NCI-H748 (cell line): ENCODE data around the gene ERICH6B.

Source experiments
- DNase-seq: peaks from one replicate; lab custom pipeline; 2025; ENCODE audit not compliant: unreplicated experiment; lab: John Stamatoyannopoulos, UW

ERICH6B gene

GRCh38 chr13:45508776-45509175 lies 106.8 kb downstream of the ERICH6B start:
- DNase-seq, result no peak

DNA sequence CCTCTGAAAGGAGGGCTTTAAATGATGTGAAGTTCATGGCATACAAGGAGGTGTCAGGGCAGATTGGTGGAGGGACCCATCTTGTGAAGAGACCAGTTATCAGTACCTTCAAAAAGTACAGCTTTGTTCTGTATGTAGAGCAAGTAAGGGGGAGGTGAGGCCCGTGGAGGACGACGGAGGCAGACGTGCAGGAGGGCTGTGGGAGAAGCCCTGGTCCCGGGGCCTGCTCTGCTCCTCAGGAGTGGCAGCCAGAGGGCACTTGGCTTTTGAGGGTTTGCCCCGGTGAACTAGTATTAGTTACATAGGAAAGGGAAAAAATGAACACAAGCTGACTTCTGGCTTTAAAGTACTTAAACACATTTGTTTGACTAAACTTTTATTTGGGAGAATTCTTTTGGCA lies 108.7 kb downstream of the ERICH6B start:
- DNase-seq, result no peak

- DNase-seq, result no peak
Measured at GRCh38 chr13:45503658-45504057, 111.9 kb downstream of the ERICH6B start.

DNA sequence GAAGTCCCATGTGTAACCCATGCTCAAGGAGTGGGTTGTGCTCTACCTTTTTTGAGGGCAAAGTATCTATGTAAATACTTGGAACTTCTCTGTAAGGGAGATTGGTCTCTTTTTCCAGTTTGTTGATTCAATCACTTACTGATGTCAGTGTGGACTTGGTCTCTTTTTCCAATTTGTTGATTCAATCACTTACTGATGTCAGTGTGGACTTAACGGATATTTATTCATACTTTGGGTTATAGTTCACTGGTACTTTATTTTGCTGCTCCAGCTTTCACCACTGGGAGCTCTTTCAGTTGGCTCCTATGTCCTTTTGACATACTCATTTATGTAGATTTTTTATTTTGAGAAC lies 114.4 kb downstream of the ERICH6B start:
- no peak for DNase-seq

GRCh38 chr13:45500492-45501174 lies 114.9 kb downstream of the ERICH6B start:
- no peak for DNase-seq

DNA sequence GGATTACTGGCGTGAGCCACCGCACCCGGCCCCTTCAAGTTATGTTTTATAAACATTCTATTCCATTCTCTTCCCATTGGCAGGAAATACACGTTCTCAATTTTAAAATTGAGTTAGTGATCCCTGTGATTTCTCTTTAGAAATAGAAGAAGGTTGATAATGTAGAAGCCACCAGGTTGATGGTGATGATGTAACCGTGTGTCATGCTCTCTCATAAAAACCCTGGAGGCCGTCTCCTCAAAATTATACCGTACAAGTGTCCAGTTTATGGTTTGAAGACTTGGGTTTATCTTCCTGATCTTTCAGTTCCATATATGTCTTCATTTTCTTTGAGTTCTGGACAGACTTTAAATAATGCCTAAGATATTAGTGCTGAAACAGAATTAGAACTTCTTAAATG lies 118.6 kb downstream of the ERICH6B start:
- no peak for DNase-seq

GRCh38 chr13:45492538-45492937 lies 123.0 kb downstream of the ERICH6B start:
- no peak for DNase-seq
